AG10803 (cell line): ENCODE measurements around the gene NISCH.

Experiments used
- DNase-seq: peaks from one replicate; pipeline ENCODE4 v3.0.0; 2010; ENCODE audit warnings: low read depth
- H3K4me3 ChIP-seq: 2 replicates; pipeline ENCODE4 v1.5.1; 2011; ENCODE audit warnings: mild to moderate bottlenecking, low read length, control low read depth
- CTCF ChIP-seq: conservative IDR thresholded peaks from 2 replicates; pipeline ENCODE4 v1.5.1; 2011; ENCODE audit warnings: mild to moderate bottlenecking, low read length, control low read depth, inconsistent platforms

The NISCH gene

GRCh38 chr3:52463416-52463815 lies 8.0 kb downstream of the NISCH start:
- TF ChIP-seq CTCF, result no peak
- H3K4me3 ChIP-seq, result no peak overlapping the region
- no peak for DNase-seq

DNA sequence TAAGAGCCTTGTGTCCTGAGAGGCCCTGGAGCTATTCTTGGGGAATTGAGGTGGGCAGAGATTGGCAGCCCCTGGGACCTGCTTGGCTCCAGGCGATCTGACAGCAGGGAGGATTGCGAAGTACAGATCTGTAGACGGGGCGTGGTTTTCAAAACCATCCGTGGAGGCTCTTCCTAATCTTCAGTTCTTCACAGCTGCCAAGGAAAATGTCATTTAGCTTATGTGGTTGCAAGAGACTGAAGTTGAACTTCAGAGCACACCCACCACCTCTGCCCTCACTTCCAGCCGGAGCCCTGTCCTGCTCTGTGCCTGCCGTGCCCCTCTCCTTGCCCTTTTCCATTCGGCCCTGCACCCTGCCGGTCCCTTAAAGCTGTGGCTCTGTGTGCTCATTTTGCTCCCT lies 12.9 kb downstream of the NISCH start:
- no peak for TF ChIP-seq CTCF
- peak; percentile 67 for DNase-seq
- H3K4me3 ChIP-seq, result no peak overlapping the region

DNA sequence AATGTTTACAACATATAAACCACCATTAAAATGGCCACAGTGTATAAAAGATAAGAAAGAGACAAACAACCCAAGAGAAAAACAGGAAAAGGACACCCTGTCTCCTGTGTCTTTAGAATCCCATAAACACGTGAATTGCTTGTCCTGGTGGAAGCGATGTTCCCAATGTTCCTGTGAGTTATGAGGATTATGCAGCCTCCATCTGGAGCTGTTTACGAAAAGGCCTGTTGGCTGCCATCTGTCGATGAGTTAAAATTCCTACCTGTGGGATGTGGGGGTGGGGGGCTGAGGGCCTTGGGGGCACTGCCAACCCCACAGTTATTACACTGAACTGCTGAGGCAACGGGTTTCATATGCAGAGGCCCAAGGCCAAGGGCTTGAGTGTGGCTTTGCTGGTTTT lies 13.6 kb downstream of the NISCH start:
- TF ChIP-seq CTCF, result no peak
- no peak for DNase-seq
- no peak overlapping the region for H3K4me3 ChIP-seq

DNA sequence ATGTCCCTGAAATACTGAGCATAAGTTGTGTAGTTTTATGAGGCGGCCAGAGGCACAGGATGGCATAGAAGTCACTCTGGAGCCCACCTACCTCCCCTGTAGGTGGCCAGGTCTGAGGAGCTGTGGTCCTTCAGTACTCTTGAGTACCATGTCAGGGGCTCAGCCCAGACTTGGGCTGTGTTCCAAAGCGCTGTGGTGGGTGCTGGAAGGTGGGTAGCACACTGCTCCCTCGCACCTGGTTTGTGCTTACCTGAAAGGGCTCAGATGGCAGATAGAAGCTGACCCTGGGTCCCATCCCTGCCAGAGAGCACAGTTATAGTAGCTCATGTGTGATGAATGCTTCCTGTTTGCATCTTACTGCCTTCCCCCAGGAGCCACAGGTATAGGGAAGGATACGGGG lies 15.5 kb downstream of the NISCH start:
- no peak for TF ChIP-seq CTCF
- DNase-seq, result no peak
- H3K4me3 ChIP-seq, result no peak overlapping the region

DNA sequence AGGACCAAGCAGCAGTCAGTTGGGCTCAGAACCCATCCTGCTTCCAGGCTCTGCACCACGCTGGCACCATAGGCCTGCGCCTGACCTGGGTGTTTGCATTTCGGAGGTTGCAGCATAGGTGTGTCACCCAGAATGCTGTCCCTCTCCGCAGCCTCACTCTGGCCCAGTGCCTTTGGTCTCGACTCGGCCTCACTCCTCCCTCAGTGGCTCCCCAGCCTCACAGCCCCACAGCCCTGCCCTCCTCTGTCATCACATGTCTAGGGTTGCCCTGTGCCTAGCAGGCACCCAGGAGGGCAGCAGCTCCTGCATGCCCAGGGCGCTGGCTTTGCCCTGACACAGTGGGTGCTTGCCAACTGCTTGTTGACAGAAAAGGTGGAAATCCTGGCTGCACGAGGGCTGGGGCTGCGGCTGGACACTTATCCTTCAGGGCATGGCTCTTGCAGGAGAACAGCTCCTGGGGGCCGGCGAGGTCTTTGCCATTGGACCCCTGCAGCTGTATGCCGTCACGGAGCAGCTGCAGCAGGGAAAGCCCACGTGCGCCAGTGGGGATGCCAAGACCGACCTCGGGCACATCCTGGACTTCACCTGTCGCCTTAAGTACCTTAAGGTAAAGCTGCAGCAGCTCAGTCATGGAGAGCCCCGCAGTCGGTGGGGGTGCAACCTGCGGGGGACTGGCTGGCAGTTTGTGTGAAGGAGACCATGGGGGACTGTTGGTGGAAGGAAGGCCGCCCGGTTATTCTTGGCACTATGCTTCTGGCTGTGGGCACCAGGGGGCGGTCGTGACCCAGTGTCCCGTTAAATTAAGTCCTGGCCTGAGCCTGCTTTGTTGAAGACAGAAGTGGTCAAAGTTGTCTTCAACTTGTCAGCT lies 16.2 kb downstream of the NISCH start:
- peak; percentile 63 for TF ChIP-seq CTCF

DNA sequence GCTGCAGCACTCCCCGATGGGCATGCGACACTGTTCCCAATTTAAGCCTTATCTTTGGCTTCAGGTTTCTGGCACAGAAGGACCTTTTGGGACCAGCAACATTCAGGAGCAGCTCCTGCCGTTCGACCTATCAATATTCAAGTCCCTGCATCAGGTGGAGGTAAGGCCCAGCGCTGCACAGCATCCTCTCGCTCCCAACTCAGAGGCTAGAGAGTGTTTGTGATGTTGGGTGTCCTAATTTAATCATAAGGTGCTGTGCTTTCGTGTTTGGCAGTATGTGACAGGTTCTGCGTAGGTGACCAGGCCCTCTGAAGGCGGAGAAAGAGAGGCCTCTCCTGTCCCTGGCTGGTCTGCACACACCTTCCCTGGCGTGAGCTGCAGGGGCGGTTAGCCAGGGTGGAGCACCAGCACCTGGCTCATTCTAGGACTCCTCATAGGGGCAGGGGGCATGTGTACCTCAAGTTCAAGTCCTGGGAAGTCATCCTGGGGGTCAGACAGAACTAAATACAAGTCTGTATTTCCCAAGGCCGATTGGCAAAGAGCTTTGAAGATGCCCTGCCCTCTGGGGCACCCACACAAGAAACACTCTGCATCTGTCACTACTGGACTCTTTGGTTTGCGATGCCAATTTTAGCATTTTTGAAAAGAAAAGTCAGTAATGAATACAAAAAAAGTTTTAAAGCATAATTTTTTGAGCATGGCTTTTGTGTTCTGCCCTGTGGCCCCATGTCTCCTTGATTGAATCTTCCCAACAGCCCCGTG lies 17.0 kb downstream of the NISCH start:
- TF ChIP-seq CTCF, result no peak
- DNase-seq, result no peak
- no peak overlapping the region for H3K4me3 ChIP-seq

More for the DNA sequence above, 16.2 kb downstream of the NISCH start:
- DNase-seq, result peak; percentile 52
- H3K4me3 ChIP-seq, result no peak overlapping the region
